ENCODE data around the gene UHMK1.

The UHMK1 gene

GRCh38 chr1:162530988-162531319, 33.3 kb downstream of the UHMK1 start:
- DNase-seq (ENCODE audit: extremely low read depth, low read depth): no peak
- TF ChIP-seq, protein P1, sequence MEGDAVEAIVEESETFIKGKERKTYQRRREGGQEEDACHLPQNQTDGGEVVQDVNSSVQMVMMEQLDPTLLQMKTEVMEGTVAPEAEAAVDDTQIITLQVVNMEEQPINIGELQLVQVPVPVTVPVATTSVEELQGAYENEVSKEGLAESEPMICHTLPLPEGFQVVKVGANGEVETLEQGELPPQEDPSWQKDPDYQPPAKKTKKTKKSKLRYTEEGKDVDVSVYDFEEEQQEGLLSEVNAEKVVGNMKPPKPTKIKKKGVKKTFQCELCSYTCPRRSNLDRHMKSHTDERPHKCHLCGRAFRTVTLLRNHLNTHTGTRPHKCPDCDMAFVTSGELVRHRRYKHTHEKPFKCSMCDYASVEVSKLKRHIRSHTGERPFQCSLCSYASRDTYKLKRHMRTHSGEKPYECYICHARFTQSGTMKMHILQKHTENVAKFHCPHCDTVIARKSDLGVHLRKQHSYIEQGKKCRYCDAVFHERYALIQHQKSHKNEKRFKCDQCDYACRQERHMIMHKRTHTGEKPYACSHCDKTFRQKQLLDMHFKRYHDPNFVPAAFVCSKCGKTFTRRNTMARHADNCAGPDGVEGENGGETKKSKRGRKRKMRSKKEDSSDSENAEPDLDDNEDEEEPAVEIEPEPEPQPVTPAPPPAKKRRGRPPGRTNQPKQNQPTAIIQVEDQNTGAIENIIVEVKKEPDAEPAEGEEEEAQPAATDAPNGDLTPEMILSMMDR (IDR thresholded peaks at IDR 0.05; ENCODE audit: low read depth, low read length): no peak

DNA sequence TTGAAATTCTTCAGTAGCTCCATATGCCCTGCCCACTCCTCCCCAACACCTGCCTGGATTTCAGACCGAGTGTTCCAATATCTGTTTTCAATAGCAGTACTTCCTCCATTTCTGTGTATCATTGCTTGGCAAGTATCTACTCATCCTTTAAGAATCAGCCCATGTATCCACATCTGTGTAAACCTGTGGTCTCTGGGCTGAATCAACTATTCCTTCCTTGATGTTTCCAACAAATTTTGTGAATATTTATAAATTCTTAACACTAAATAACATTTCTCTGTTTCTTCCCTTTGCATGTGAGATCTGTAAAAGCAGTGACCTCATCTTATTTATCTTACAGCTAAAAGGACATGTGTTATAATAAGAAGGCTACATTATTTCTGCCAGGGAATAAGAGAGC, 37.9 kb downstream of the UHMK1 start:
- DNase-seq (ENCODE audit: extremely low read depth, low read depth): no peak
- TF ChIP-seq, protein P1 (IDR thresholded peaks at IDR 0.05; ENCODE audit: low read depth, low read length): no peak

DNA sequence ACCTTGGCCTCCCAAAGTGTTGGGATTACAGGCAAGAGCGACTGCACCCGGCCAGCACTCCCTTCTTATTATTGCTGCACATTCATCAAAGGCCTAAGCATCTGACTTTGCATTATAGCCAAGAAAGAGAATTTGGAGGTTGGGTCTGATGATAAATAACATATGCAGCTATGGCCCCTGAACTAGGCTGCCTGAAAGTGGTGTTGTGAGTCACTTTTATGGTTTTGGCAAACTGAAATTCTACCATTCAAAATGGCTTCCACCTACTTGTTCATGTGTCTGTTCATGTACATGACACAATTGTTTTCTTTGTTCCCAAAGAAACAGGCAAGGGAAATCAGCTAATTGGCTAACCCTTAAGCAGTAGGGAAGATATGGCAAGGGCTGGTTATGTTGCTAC, 38.9 kb downstream of the UHMK1 start:
- TF ChIP-seq, protein P1 (IDR thresholded peaks at IDR 0.05; ENCODE audit: low read depth, low read length): no peak
- no peak for DNase-seq (ENCODE audit: extremely low read depth, low read depth)

- DNase-seq (ENCODE audit: extremely low read depth, low read depth): no peak
- TF ChIP-seq, protein P1 (IDR thresholded peaks at IDR 0.05; ENCODE audit: low read depth, low read length): no peak
These were observed 39.6 kb downstream of the UHMK1 start for GRCh38 chr1:162537216-162537615.

DNA sequence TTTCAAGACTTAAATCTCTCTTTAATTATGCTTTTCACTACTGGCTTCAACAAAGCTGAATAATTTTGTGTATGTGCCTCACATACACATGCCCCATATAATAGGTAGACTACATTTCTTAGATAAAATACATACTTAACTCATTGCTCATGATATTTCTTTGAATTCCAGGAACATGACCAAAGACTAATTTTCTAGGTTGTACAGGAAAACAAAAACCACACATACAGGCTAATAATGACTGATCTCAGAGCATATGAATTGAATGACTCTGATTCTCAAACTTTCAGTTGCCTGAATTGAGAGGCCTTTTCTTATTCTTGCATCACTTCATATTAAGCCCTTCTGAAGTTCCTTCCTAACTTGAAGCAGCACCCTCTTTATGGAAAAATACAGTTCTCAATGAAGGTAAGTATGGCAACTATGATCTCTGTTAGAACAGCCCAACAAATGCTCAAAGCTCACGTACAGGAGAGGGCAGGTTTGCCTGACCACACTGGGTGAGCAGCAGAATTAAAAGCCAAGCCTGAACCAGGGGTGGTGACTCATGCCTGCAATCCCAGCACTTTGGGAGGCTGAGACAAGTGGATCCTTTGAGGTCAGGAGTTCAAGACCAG, 41.3 kb downstream of the UHMK1 start:
- peak; percentile 56 for DNase-seq (ENCODE audit: extremely low read depth, low read depth)
- TF ChIP-seq, protein P1 (IDR thresholded peaks at IDR 0.05; ENCODE audit: low read depth, low read length): no peak

GRCh38 chr1:162541619-162542141, 44.1 kb downstream of the UHMK1 start:
- DNase-seq (ENCODE audit: extremely low read depth, low read depth): peak; percentile 84
- TF ChIP-seq, protein P1 (IDR thresholded peaks at IDR 0.05; ENCODE audit: low read depth, low read length): no peak

DNA sequence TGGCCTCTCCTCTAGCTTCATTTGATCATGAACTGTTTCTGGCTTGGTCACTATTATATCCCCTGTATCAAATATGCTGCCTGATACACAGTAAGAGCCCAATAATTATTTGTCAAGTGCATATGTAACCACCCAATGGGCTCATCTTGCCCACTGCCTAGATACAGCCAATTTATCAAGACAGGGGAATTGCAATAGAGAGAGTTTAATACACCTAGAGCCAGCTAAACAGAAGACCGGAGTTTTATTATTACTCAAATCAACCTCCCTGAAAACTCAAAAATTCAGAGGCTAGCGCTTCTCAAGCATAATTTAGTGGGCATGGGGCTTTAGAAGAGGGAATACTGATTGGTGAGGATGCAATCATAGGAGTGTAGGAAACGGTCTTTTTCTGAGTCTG, 45.6 kb downstream of the UHMK1 start:
- DNase-seq (ENCODE audit: extremely low read depth, low read depth): no peak
- TF ChIP-seq, protein P1 (IDR thresholded peaks at IDR 0.05; ENCODE audit: low read depth, low read length): no peak
